ENCODE results near the gene ZNF608. TPM values are rescaled to one million over a fixed set of nuclear protein-coding genes. Genes with fewer than 3 reads are reported as not detected.

Gene ZNF608
- total RNA-seq, 1 donor from 2014 or later, result not detected

GRCh38 chr5:124728331-124728967, 18.0 kb downstream of the ZNF608 start:
- Mint-ChIP-seq H3K36me3 (ENCODE audit: low read depth) (no peaks in the 10 kb centered on the region), H3K27ac (no peak overlapping the region), H3K27me3 (ENCODE audit: low read depth) (peaks cover 4% of the 10 kb centered on the region), H3K4me3 (ENCODE audit: low read depth) (no peak overlapping the region), H3K4me1 (ENCODE audit: low read depth) (no peaks in the 10 kb centered on the region), H3K9me3 (no peaks in the 10 kb centered on the region)
- no peak for DNase-seq (ENCODE audit: low spot score)
- intact Hi-C loops (cut with micrococcal nuclease), result no loop called here

- no peak for DNase-seq (ENCODE audit: low spot score)
Observed at GRCh38 chr5:124726631-124727362, 19.6 kb downstream of the ZNF608 start.

GRCh38 chr5:124725622-124726258, 20.7 kb downstream of the ZNF608 start:
- Mint-ChIP-seq H3K9me3 (no peaks in the 10 kb centered on the region), H3K4me3 (ENCODE audit: low read depth) (no peak overlapping the region), H3K27ac (no peak overlapping the region), H3K4me1 (ENCODE audit: low read depth) (no peaks in the 10 kb centered on the region), H3K36me3 (ENCODE audit: low read depth) (no peaks in the 10 kb centered on the region), H3K27me3 (ENCODE audit: low read depth) (no peaks in the 10 kb centered on the region)
- intact Hi-C loops (cut with micrococcal nuclease), result no loop called here
- DNase-seq (ENCODE audit: low spot score), result no peak

More at GRCh38 chr5:124726631-124727362, 19.6 kb downstream of the ZNF608 start:
- H3K27me3 Mint-ChIP-seq (ENCODE audit: low read depth), result no peaks in the 10 kb centered on the region
- no peaks in the 10 kb centered on the region for H3K9me3 Mint-ChIP-seq
- H3K36me3 Mint-ChIP-seq (ENCODE audit: low read depth), result no peaks in the 10 kb centered on the region
- no peak overlapping the region for H3K27ac Mint-ChIP-seq
- intact Hi-C loops (cut with micrococcal nuclease), result no loop called here
- no peak overlapping the region for H3K4me3 Mint-ChIP-seq (ENCODE audit: low read depth)
- no peaks in the 10 kb centered on the region for H3K4me1 Mint-ChIP-seq (ENCODE audit: low read depth)

- no peaks in the 10 kb centered on the region for H3K36me3 Mint-ChIP-seq (ENCODE audit: low read depth)
- intact Hi-C loops (cut with micrococcal nuclease), result no loop called here
- H3K27me3 Mint-ChIP-seq (ENCODE audit: low read depth), result no peaks in the 10 kb centered on the region
- no peak overlapping the region for H3K4me3 Mint-ChIP-seq (ENCODE audit: low read depth)
- H3K9me3 Mint-ChIP-seq, result no peaks in the 10 kb centered on the region
- no peak for DNase-seq (ENCODE audit: low spot score)
- H3K27ac Mint-ChIP-seq, result no peak overlapping the region
- no peaks in the 10 kb centered on the region for H3K4me1 Mint-ChIP-seq (ENCODE audit: low read depth)
Observed at GRCh38 chr5:124725040-124725434, 21.4 kb downstream of the ZNF608 start.

GRCh38 chr5:124724357-124725039, 21.9 kb downstream of the ZNF608 start:
- H3K4me1 Mint-ChIP-seq (ENCODE audit: low read depth), result no peaks in the 10 kb centered on the region
- no peaks in the 10 kb centered on the region for H3K36me3 Mint-ChIP-seq (ENCODE audit: low read depth)
- intact Hi-C loops (cut with micrococcal nuclease), result no loop called here
- no peaks in the 10 kb centered on the region for H3K9me3 Mint-ChIP-seq
- H3K27me3 Mint-ChIP-seq (ENCODE audit: low read depth), result no peaks in the 10 kb centered on the region
- no peak for DNase-seq (ENCODE audit: low spot score)
- no peak overlapping the region for H3K4me3 Mint-ChIP-seq (ENCODE audit: low read depth)
- no peak overlapping the region for H3K27ac Mint-ChIP-seq

- Mint-ChIP-seq H3K27ac (no peak overlapping the region), H3K27me3 (ENCODE audit: low read depth) (no peaks in the 10 kb centered on the region)
- intact Hi-C loops (cut with micrococcal nuclease), result no loop called here
Observed at GRCh38 chr5:124721229-124721735, 25.2 kb downstream of the ZNF608 start.

GRCh38 chr5:124720593-124720992, 25.8 kb downstream of the ZNF608 start:
- intact Hi-C loops (cut with micrococcal nuclease), result no loop called here
- no peaks in the 10 kb centered on the region for H3K27me3 Mint-ChIP-seq (ENCODE audit: low read depth)
- H3K36me3 Mint-ChIP-seq (ENCODE audit: low read depth), result no peaks in the 10 kb centered on the region
- H3K4me3 Mint-ChIP-seq (ENCODE audit: low read depth), result no peak overlapping the region
- H3K9me3 Mint-ChIP-seq, result no peaks in the 10 kb centered on the region
- no peak overlapping the region for H3K27ac Mint-ChIP-seq
- no peaks in the 10 kb centered on the region for H3K4me1 Mint-ChIP-seq (ENCODE audit: low read depth)
- no peak for DNase-seq (ENCODE audit: low spot score)

More at GRCh38 chr5:124721229-124721735, 25.2 kb downstream of the ZNF608 start:
- no peak for DNase-seq (ENCODE audit: low spot score)
- Mint-ChIP-seq H3K4me3 (ENCODE audit: low read depth) (no peak overlapping the region), H3K36me3 (ENCODE audit: low read depth) (no peaks in the 10 kb centered on the region), H3K9me3 (no peaks in the 10 kb centered on the region), H3K4me1 (ENCODE audit: low read depth) (no peaks in the 10 kb centered on the region)

- Mint-ChIP-seq H3K36me3 (ENCODE audit: low read depth) (no peaks in the 10 kb centered on the region), H3K27ac (no peak overlapping the region), H3K4me1 (ENCODE audit: low read depth) (no peaks in the 10 kb centered on the region), H3K4me3 (ENCODE audit: low read depth) (no peak overlapping the region), H3K9me3 (no peaks in the 10 kb centered on the region), H3K27me3 (ENCODE audit: low read depth) (no peaks in the 10 kb centered on the region)
- no peak for DNase-seq (ENCODE audit: low spot score)
- intact Hi-C loops (cut with micrococcal nuclease), result no loop called here
Observed at GRCh38 chr5:124719113-124719967, 27.1 kb downstream of the ZNF608 start.

GRCh38 chr5:124718380-124718789, 28.1 kb downstream of the ZNF608 start:
- intact Hi-C loops (cut with micrococcal nuclease), result no loop called here
- no peaks in the 10 kb centered on the region for H3K36me3 Mint-ChIP-seq (ENCODE audit: low read depth)
- H3K4me1 Mint-ChIP-seq (ENCODE audit: low read depth), result no peaks in the 10 kb centered on the region
- H3K4me3 Mint-ChIP-seq (ENCODE audit: low read depth), result no peak overlapping the region
- no peak overlapping the region for H3K27ac Mint-ChIP-seq
- DNase-seq (ENCODE audit: low spot score), result no peak
- no peaks in the 10 kb centered on the region for H3K27me3 Mint-ChIP-seq (ENCODE audit: low read depth)
- H3K9me3 Mint-ChIP-seq, result no peaks in the 10 kb centered on the region

GRCh38 chr5:124716169-124716568, 30.3 kb downstream of the ZNF608 start:
- intact Hi-C loops (cut with micrococcal nuclease), result no loop called here
- Mint-ChIP-seq H3K27ac (no peak overlapping the region), H3K9me3 (no peaks in the 10 kb centered on the region), H3K36me3 (ENCODE audit: low read depth) (no peaks in the 10 kb centered on the region), H3K4me1 (ENCODE audit: low read depth) (no peaks in the 10 kb centered on the region), H3K4me3 (ENCODE audit: low read depth) (no peak overlapping the region), H3K27me3 (ENCODE audit: low read depth) (no peaks in the 10 kb centered on the region)
- no peak for DNase-seq (ENCODE audit: low spot score)

- H3K4me1 Mint-ChIP-seq (ENCODE audit: low read depth), result no peaks in the 10 kb centered on the region
- H3K36me3 Mint-ChIP-seq (ENCODE audit: low read depth), result no peaks in the 10 kb centered on the region
- intact Hi-C loops (cut with micrococcal nuclease), result no loop called here
- H3K27me3 Mint-ChIP-seq (ENCODE audit: low read depth), result no peaks in the 10 kb centered on the region
- no peak overlapping the region for H3K4me3 Mint-ChIP-seq (ENCODE audit: low read depth)
- DNase-seq (ENCODE audit: low spot score), result no peak
- H3K27ac Mint-ChIP-seq, result no peak overlapping the region
- no peaks in the 10 kb centered on the region for H3K9me3 Mint-ChIP-seq
Observed at GRCh38 chr5:124714910-124715309, 31.5 kb downstream of the ZNF608 start.

- DNase-seq (ENCODE audit: low spot score), result no peak
Observed at GRCh38 chr5:124713595-124713994, 32.8 kb downstream of the ZNF608 start.

More at GRCh38 chr5:124713595-124713994, 32.8 kb downstream of the ZNF608 start:
- Mint-ChIP-seq H3K36me3 (ENCODE audit: low read depth) (no peaks in the 10 kb centered on the region), H3K9me3 (no peaks in the 10 kb centered on the region), H3K27ac (no peak overlapping the region), H3K4me1 (ENCODE audit: low read depth) (no peaks in the 10 kb centered on the region), H3K27me3 (ENCODE audit: low read depth) (no peaks in the 10 kb centered on the region), H3K4me3 (ENCODE audit: low read depth) (no peak overlapping the region)
- intact Hi-C loops (cut with micrococcal nuclease), result no loop called here
